ENCODE results near the gene SLC25A25.

The SLC25A25 gene

GRCh38 chr9:128149001-128149701, 81.1 kb downstream of the SLC25A25 start, which contains the start of gene LCN2:
Gene LCN2, plus strand, starts transcription at chr9:128149453. Its CDS starts 73 bp downstream, at chr9:128149526.
- TF ChIP-seq, protein P1, sequence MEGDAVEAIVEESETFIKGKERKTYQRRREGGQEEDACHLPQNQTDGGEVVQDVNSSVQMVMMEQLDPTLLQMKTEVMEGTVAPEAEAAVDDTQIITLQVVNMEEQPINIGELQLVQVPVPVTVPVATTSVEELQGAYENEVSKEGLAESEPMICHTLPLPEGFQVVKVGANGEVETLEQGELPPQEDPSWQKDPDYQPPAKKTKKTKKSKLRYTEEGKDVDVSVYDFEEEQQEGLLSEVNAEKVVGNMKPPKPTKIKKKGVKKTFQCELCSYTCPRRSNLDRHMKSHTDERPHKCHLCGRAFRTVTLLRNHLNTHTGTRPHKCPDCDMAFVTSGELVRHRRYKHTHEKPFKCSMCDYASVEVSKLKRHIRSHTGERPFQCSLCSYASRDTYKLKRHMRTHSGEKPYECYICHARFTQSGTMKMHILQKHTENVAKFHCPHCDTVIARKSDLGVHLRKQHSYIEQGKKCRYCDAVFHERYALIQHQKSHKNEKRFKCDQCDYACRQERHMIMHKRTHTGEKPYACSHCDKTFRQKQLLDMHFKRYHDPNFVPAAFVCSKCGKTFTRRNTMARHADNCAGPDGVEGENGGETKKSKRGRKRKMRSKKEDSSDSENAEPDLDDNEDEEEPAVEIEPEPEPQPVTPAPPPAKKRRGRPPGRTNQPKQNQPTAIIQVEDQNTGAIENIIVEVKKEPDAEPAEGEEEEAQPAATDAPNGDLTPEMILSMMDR (IDR thresholded peaks at IDR 0.05; ENCODE audit: insufficient read depth, missing control alignments), result no peak
- no peak for FAIRE-seq
- DNase-seq (ENCODE audit: insufficient read length, low spot score), result no peak

DNA sequence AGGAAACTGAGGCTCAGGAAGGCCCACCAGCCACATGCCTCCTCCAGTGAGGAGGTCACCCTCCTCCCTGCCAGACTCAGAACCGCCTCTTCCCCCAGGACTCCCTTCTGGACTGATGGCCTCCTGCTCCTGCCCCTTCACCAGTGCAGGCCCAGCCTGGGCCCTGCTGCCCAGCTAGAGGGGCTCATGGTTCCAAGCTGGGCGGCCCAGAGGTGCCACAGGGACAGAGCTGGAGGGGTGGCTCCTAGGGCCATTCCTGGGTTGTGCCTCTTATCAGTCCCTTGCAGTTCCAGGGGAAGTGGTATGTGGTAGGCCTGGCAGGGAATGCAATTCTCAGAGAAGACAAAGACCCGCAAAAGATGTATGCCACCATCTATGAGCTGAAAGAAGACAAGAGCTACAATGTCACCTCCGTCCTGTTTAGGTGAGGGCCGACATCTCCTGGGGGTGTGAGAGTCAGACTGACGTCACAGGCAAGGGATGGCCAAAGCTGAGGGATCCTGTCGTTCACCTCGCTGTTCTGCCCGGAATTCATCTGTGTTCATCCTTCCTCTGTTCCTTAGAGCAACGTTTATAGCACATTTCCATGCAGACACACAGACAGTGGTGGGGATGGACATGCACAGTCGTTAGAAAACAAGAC, 82.0 kb downstream of the SLC25A25 start:
- no peak for FAIRE-seq
- DNase-seq (ENCODE audit: insufficient read length, low spot score), result no peak
- TF ChIP-seq, protein P1 (IDR thresholded peaks at IDR 0.05; ENCODE audit: insufficient read depth, missing control alignments), result no peak

DNA sequence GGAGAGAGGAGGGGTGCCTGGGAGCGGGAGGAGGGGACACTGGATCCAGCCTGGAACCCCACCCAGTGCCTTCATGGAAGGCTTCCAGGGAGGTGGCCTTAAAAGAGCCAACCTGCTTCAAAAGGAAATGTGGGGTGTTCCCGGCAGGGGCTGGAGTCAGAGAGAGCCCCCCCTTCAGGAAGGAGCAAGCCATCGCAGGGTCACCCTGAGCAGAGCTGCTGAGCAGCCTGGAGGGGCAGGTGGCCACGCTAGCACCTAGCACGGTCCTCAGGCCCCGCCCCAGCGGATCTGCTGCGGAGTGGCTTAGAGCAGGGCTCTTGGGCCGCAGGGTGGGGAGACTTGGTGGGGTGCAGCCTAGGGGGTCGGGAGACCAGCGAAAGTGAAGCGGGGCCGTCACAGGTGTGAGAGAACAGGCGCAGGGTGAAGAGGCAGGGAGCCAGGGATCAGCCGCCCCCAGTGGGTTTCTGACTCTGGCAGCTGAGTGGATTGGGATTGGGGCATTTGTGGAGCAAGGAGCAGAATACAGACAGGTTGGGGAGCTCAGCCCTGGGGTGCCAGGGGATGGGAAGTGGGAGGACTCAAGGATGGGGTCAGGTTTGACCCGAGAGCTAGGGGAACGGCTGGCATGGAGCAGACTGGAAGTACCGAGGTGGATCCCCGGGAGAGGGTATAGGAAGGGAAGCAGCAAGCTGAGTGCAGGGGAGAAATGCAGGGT, 82.7 kb downstream of the SLC25A25 start:
- TF ChIP-seq, protein P1 (IDR thresholded peaks at IDR 0.05; ENCODE audit: insufficient read depth, missing control alignments), result peak; percentile 12
- no peak for FAIRE-seq
- DNase-seq (ENCODE audit: insufficient read length, low spot score), result peak; percentile 16

DNA sequence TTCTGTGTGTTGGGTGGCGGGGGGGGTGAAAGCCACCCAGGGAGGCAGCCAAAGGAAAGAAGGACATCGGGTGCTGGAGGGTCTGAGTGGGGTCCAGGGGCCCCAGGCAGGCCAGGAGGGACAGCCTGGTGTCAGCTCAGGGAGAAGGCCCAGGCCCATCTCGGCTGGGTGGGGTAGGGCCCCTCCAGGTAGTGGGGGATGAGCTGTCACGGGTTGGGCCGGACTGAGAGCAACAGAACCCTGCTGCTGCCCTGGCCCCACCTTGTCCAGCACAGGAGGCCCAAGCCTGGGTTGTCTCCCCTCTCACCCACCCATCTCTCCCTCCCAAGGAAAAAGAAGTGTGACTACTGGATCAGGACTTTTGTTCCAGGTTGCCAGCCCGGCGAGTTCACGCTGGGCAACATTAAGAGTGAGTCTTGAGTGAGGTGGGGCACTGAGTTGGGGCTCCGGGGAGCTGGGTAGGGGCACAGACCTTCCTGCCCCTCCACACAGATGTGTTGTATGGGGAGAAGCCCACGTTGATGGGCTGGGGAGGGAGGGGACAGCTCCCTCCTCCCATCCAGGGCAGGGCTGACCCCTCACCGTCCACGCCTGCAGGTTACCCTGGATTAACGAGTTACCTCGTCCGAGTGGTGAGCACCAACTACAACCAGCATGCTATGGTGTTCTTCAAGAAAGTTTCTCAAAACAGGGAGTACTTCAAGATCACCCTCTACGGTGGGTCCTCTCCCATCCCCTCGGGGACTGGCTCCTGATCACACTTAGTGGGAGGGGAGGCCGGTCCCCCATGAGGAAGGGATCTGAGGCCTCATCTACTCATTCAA, 83.5 kb downstream of the SLC25A25 start:
- DNase-seq (ENCODE audit: insufficient read length, low spot score), result no peak
- TF ChIP-seq, protein P1 (IDR thresholded peaks at IDR 0.05; ENCODE audit: insufficient read depth, missing control alignments), result no peak
- FAIRE-seq, result no peak

- TF ChIP-seq, protein P1 (IDR thresholded peaks at IDR 0.05; ENCODE audit: insufficient read depth, missing control alignments), result no peak
- no peak for FAIRE-seq
- no peak for DNase-seq (ENCODE audit: insufficient read length, low spot score)
These were observed 84.4 kb downstream of the SLC25A25 start for GRCh38 chr9:128152133-128153059.
